Hindlimb muscle (tissue), 1 donor: Measurements from ENCODE around the gene KCNIP3. TPM values are rescaled to one million over a fixed set of nuclear protein-coding genes. Genes with fewer than 3 reads are reported as not detected.

Experiments used
- DNase-seq: peaks from one replicate; pipeline ENCODE4 v3.0.0-alpha.2; 2013
- polyA plus RNA-seq: library from polyadenylated mRNA; unstranded; fragments of 120-200 nt; gene quantifications from one replicate; pipeline ENCODE4 v1.2.1, GENCODE V29; 2013; ENCODE audit not compliant: insufficient read length

Gene KCNIP3
- polyA plus RNA-seq, 1 donor, result 5.8 TPM

- DNase-seq, result no peak
Measured at GRCh38 chr2:95275151-95275515, 22.0 kb upstream of the KCNIP3 start.

- no peak for DNase-seq
Measured at GRCh38 chr2:95275601-95276243, 21.4 kb upstream of the KCNIP3 start.

GRCh38 chr2:95276244-95276887, 20.8 kb upstream of the KCNIP3 start:
- DNase-seq, result no peak

- no peak for DNase-seq
Measured at GRCh38 chr2:95276888-95277245, 20.3 kb upstream of the KCNIP3 start.

GRCh38 chr2:95277246-95277906, 19.8 kb upstream of the KCNIP3 start:
- no peak for DNase-seq

- no peak for DNase-seq
Measured at GRCh38 chr2:95278051-95278471, 19.1 kb upstream of the KCNIP3 start.

GRCh38 chr2:95278637-95279225, 18.4 kb upstream of the KCNIP3 start:
- no peak for DNase-seq

- DNase-seq, result no peak
Measured at GRCh38 chr2:95279435-95280035, 17.6 kb upstream of the KCNIP3 start.

GRCh38 chr2:95281071-95281470, 16.1 kb upstream of the KCNIP3 start:
- DNase-seq, result no peak

GRCh38 chr2:95281786-95282185, 15.4 kb upstream of the KCNIP3 start:
- DNase-seq, result no peak

- no peak for DNase-seq
Measured at GRCh38 chr2:95282458-95282857, 14.7 kb upstream of the KCNIP3 start.

GRCh38 chr2:95283562-95283961, 13.6 kb upstream of the KCNIP3 start:
- DNase-seq, result no peak

GRCh38 chr2:95284886-95285541, 12.1 kb upstream of the KCNIP3 start:
- DNase-seq, result no peak

GRCh38 chr2:95285542-95285932, 11.6 kb upstream of the KCNIP3 start:
- no peak for DNase-seq

- no peak for DNase-seq
Measured at GRCh38 chr2:95287336-95287735, 9.8 kb upstream of the KCNIP3 start.

- no peak for DNase-seq
Measured at GRCh38 chr2:95287806-95288205, 9.3 kb upstream of the KCNIP3 start.

- no peak for DNase-seq
Measured at GRCh38 chr2:95289253-95289652, 7.9 kb upstream of the KCNIP3 start.

- no peak for DNase-seq
Measured at GRCh38 chr2:95291222-95291621, 5.9 kb upstream of the KCNIP3 start.

GRCh38 chr2:95292623-95293260, 4.4 kb upstream of the KCNIP3 start:
- no peak for DNase-seq

GRCh38 chr2:95294579-95295250, 2.4 kb upstream of the KCNIP3 start:
- no peak for DNase-seq

GRCh38 chr2:95295376-95295775, 1.8 kb upstream of the KCNIP3 start:
- no peak for DNase-seq

- no peak for DNase-seq
Measured at GRCh38 chr2:95296011-95296410, 1.1 kb upstream of the KCNIP3 start.
